ENCODE measurements around the gene MRPL23. TPM values are rescaled to one million over a fixed set of nuclear protein-coding genes. Genes with fewer than 3 reads are reported as not detected.

Gene MRPL23
- total RNA-seq, 1 experiment from 2014 or later: 109 TPM

- intact Hi-C loops (cut with micrococcal nuclease): no loop called here
- H3K27me3 ChIP-seq (ENCODE audit: insufficient read depth, low read length): no peaks in the 10 kb centered on the region
- no peak for ATAC-seq
- H3K4me3 ChIP-seq (replicated peaks in 1 of 2; ENCODE audit: low read depth in 1 of 2, low read length in 2 of 2): no peak overlapping the region
- no peak for TF ChIP-seq RAD21 (IDR thresholded peaks at IDR 0.05; ENCODE audit: low read depth)
- TF ChIP-seq POLR2AphosphoS5 (IDR thresholded peaks at IDR 0.05; ENCODE audit: low read depth, low read length): no peak
- TF ChIP-seq CBX3 (IDR thresholded peaks at IDR 0.05; ENCODE audit: low read depth): no peak
- TF ChIP-seq MAX (IDR thresholded peaks at IDR 0.05): no peak
- no peak for TF ChIP-seq JUND (IDR thresholded peaks at IDR 0.05)
- TF ChIP-seq POLR2A (IDR thresholded peaks at IDR 0.05; ENCODE audit: borderline replicate concordance, extremely low read depth, insufficient read depth, insufficient read length): no peak
- no peak for TF ChIP-seq YY1 (IDR thresholded peaks at IDR 0.05; ENCODE audit: extremely low read depth, insufficient replicate concordance, low read depth, low read length)
- no peak for TF ChIP-seq ZNF274 (IDR thresholded peaks at IDR 0.05; ENCODE audit: low read depth, low read length)
- no peak for TF ChIP-seq FOSL1 (IDR thresholded peaks at IDR 0.05; ENCODE audit: low read depth)
- no TSS peak for BruUV-seq (replicated peaks)
- ChIA-PET CTCF (no interaction called here), POLR2A (no interaction called here), RAD21 (ENCODE audit: low non-redundant PET in 1 of 2, low total read pairs in 2 of 2, uncharacterized antibody in 2 of 2, unreplicated experiment in 2 of 2) (no interaction called here)
- H3K9me2 ChIP-seq (ENCODE audit: insufficient read depth): no peaks in the 10 kb centered on the region
- no peak overlapping the region for H3K4me2 ChIP-seq (ENCODE audit: low read length)
- no peaks in the 10 kb centered on the region for H3K9me3 ChIP-seq (ENCODE audit: control insufficient read depth in 1 of 2, insufficient read depth in 1 of 2, low read depth in 1 of 2, low read length in 2 of 2)
- no peaks in the 10 kb centered on the region for H3K79me2 ChIP-seq (ENCODE audit: insufficient read depth, low read length)
- H4K20me1 ChIP-seq (ENCODE audit: insufficient read depth): no peaks in the 10 kb centered on the region
- DNase-seq (ENCODE audit: low read depth, low spot score): no peak
- H2AFZ ChIP-seq (ENCODE audit: low read depth, low read length, poor library complexity, severe bottlenecking): no peak overlapping the region
- H3K4me1 ChIP-seq (ENCODE audit: control insufficient read depth in 1 of 2, insufficient read depth in 2 of 2, low read length in 2 of 2): no peaks in the 10 kb centered on the region
- H3K9ac ChIP-seq (ENCODE audit: low read length): no peak overlapping the region
- no peaks in the 10 kb centered on the region for H3K36me3 ChIP-seq (ENCODE audit: control insufficient read depth in 1 of 2, insufficient read depth in 2 of 2, low read length in 2 of 2)
- no peak overlapping the region for H3K27ac ChIP-seq (ENCODE audit: low read depth, low read length)
Observed at GRCh38 chr11:1906611-1907423, 40.3 kb upstream of the MRPL23 start.

- Histone ChIP-seq H2AFZ (ENCODE audit: low read depth, low read length, poor library complexity, severe bottlenecking) (no peak overlapping the region), H3K4me3 (replicated peaks in 1 of 2; ENCODE audit: low read depth in 1 of 2, low read length in 2 of 2) (no peak overlapping the region), H3K9me3 (ENCODE audit: control insufficient read depth in 1 of 2, insufficient read depth in 1 of 2, low read depth in 1 of 2, low read length in 2 of 2) (no peaks in the 10 kb centered on the region), H3K9ac (ENCODE audit: low read length) (no peak overlapping the region), H3K79me2 (ENCODE audit: insufficient read depth, low read length) (no peaks in the 10 kb centered on the region), H3K27ac (ENCODE audit: low read depth, low read length) (no peak overlapping the region), H3K9me2 (ENCODE audit: insufficient read depth) (no peaks in the 10 kb centered on the region), H3K4me1 (ENCODE audit: control insufficient read depth in 1 of 2, insufficient read depth in 2 of 2, low read length in 2 of 2) (no peaks in the 10 kb centered on the region), H3K36me3 (ENCODE audit: control insufficient read depth in 1 of 2, insufficient read depth in 2 of 2, low read length in 2 of 2) (no peaks in the 10 kb centered on the region), H4K20me1 (ENCODE audit: insufficient read depth) (no peaks in the 10 kb centered on the region), H3K4me2 (ENCODE audit: low read length) (no peak overlapping the region), H3K27me3 (ENCODE audit: insufficient read depth, low read length) (no peaks in the 10 kb centered on the region)
- CTCF ChIA-PET: no interaction called here
- DNase-seq (ENCODE audit: low read depth, low spot score) (no peak), ATAC-seq (no peak)
- intact Hi-C loops (cut with micrococcal nuclease): no loop called here
- RAD21 ChIA-PET (ENCODE audit: low non-redundant PET in 1 of 2, low total read pairs in 2 of 2, uncharacterized antibody in 2 of 2, unreplicated experiment in 2 of 2): no interaction called here
- TF ChIP-seq SP1 (IDR thresholded peaks at IDR 0.05; ENCODE audit: low read depth): no peak
- TF ChIP-seq JUND (IDR thresholded peaks at IDR 0.05): no peak
- no peak for TF ChIP-seq CTCF (IDR thresholded peaks at IDR 0.05 in 2 of 3, conservative IDR thresholded peaks at IDR 0.05 in 1 of 3; ENCODE audit: borderline replicate concordance in 1 of 3, insufficient read depth in 1 of 3, low read depth in 2 of 3, low read length in 2 of 3)
- no peak for TF ChIP-seq TCF7L2 (IDR thresholded peaks at IDR 0.05; ENCODE audit: borderline replicate concordance, extremely low read depth, insufficient read depth, insufficient read length)
- no peak for TF ChIP-seq CEBPB (IDR thresholded peaks at IDR 0.05; ENCODE audit: low read depth)
- POLR2A ChIA-PET: no interaction called here
- no TSS peak for BruUV-seq (replicated peaks)
Observed at GRCh38 chr11:1908618-1909017, 38.5 kb upstream of the MRPL23 start.

All from HCT116 (cell line).